Airway epithelial cell (primary cell): ENCODE results near the gene ZSCAN30. TPM values are rescaled to one million over a fixed set of nuclear protein-coding genes. Genes with fewer than 3 reads are reported as not detected.

Experiments
- total RNA-seq: library from RNA; depleted of rRNA; stranded (reverse); fragments of >200 nt; gene quantifications from 2 replicates; pipeline ENCODE4 v1.2.3, GENCODE V29; 2015

Gene ZSCAN30
- total RNA-seq: 6.5 and 10.4 TPM in 2 replicates

DNA sequence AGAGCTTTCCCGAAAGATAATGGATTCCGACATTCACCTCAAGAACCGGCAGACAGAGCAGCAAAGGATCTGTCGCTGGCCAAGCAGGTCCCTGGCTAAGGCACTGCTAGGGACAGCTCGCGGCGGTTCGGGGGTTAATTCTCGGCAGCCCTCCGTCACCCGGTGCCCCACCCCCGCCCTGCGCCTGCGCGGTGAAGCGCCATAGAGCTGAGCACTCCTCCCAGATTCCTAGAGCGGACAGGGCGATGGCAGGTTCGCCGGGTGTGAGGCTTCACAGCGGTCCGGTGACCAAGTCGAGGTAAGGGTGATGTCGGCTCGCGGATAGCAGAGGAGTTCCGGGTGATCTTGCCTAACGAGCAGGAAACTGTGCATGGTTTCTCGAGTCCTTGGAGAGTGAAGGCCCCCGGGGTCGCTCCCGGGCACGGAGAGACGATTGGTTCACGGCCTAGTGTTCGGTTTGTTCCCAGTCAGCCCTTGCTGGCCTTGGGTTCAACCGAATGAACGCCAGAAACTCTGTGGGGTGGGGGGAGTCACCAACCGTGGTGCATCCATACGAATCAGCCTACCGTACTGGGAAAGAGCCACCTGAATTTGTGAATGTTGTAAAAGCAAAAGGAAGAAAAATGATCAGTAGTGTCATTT lies at the start of gene ZSCAN30:
Gene ZSCAN30, minus strand, starts transcription at position 136 of the 642 bp plus-strand sequence. CDS start 25,877 bp downstream, outside the sequence.

DNA sequence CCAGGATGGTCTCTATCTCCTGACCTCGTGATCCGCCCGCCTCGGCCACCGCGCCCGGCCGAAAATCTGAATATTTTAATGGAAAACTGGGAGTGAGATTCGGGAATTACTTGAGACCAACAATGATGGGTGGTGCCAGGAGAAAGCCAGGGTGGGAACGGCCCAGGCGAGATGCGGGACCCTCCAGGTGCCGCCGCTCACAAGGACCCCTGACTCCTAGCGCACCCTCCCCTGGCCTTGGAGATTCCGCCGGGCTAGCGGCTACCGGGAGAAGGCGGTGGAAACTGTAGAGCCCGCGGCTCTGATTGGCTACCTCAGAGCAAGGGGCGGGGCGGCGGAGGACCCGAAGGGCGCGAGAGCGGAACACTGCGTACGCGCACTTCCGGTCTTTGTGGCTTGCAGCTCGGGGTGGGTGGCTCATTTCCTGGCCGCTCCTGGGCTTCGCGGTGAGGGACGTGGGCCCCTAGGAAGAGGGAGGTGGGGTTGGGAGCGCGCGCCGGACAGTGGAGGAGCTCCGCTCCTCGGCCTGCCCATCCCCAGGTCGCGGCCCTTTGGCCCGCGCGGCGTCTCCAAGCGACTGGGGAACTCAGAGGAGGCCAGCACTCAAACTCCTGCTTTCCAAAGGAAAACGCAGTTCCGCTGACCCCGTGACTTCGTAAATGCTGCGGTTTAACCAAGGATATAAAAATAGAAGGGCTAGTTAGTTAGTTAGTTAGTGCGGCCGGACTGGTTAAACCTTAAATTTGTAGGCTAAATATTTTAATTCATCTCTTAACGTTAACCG lies 49.2 kb downstream of the ZSCAN30 start, which contains the start of gene ZNF397:
Gene ZNF397, plus strand, starts transcription at position 371 of the 784 bp plus-strand sequence. CDS start 1,437 bp downstream, outside the sequence.

Other genes with a start within 250 kb of the ZSCAN30 start
- gene MAPRE2, start 248.8 kb downstream of the ZSCAN30 start, total RNA-seq: 6.3 and 7.1 TPM in 2 replicates
- gene ZNF397, start 49.2 kb downstream of the ZSCAN30 start, total RNA-seq: 7.2 and 7.5 TPM in 2 replicates
- 18.6 and 21.9 TPM in 2 replicates for gene ZNF24, start 54.2 kb upstream of the ZSCAN30 start, total RNA-seq
- 0.19 and 0.71 TPM in 2 replicates for gene ZNF396, start 87.1 kb upstream of the ZSCAN30 start, total RNA-seq
- 24.3 and 27.9 TPM in 2 replicates for gene INO80C, start 207.7 kb upstream of the ZSCAN30 start, total RNA-seq